Inferior parietal cortex (tissue), 1 donor: ENCODE results near the gene ITPR2.
"Not testable (repeated sequence)": the region's sequence is repeated elsewhere in the genome, so short reads cannot be mapped to it uniquely, and the experiment has no call there.

Source experiments
- DNase-seq: peaks from one replicate; pipeline ENCODE4 v3.0.0-alpha.2; 2016; ENCODE audit errors: extremely low spot score

The ITPR2 gene

DNA sequence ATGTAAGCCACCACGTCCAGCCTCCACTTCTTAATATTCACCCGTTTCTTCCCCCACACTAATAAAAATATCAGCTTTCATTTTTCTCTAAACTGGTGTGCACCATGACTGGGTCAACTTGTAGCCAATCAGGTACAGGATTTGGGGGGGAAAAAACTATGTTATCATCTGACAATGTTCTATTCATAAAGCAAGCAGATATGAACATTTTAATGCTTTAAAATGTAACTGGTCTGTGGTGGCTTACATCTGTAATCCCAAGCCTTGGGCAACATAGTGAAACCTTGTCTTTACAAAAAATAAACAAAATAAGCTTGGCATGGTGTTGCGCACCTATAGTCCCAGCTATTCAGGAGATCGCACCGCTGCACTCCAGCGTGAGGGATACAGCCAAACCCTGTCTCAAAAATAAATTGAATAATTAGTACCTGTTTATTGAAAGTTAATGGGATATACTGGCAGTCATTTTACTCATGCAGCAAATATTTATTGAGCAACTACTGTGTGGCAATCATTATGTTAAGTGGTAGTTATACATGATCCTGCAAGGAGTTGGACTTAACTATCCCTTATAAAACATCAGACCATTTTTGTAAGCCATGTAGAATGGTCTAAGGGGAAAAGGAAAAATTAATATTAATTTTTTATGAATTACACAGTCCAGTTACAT lies 15.3 kb upstream of the ITPR2 start:
- no peak for DNase-seq

DNA sequence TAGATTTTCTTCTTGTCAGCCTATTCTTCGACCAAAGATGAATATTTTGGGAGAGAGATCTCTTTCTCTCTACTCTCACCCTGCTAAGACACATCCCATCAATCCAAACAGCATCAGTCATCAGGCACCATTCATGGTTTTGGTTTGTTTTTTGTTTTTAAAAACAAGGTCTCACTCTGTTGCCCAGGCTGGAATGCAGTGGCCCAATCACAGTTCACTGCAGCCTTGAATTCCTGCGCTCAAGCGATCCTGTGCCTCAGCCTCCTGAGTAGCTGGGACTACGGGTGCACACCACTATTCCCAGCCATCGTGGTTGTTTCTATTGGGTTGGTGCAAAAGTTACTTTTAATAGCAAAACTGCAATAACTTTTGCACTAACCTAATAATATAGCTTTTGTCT lies 14.4 kb upstream of the ITPR2 start:
- no peak for DNase-seq

DNA sequence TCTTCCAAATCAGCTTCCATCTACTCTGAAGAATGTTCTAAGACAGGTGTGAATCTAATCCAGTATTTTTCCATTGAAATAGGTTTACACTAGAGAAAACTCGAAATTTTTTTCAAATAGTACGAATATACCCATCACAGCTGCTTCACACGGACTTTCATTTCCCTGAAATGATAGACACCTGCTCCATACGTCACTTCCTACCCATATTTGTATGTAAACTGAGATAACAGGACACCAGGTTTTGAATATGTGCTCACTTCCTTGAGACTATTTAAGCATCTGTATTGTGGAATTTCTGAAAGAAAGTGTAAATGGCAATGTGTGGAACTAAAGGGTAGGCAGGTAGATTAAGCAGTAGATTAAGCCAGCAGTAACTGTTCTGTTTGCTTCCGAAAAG lies 13.4 kb upstream of the ITPR2 start:
- no peak for DNase-seq

DNA sequence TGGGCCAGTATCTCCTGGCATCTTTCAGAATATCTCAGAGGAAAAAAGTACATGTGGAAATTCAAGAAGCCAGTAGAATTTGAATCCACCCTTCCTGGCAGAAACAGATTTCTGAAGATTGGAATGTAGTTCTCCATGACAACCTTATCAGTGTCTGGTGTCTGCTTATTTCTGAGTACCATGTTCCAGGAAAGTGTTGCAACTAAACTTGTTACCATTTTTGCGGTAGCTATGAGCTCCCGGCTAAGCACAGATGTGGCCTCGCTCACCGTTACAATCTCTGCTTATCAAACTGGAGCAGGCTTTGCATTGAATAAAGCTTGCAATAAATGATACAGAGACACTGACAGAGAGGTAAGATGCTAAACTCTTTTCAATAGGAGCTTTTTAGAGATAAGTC lies 13.0 kb upstream of the ITPR2 start:
- DNase-seq: peak; percentile 40

DNA sequence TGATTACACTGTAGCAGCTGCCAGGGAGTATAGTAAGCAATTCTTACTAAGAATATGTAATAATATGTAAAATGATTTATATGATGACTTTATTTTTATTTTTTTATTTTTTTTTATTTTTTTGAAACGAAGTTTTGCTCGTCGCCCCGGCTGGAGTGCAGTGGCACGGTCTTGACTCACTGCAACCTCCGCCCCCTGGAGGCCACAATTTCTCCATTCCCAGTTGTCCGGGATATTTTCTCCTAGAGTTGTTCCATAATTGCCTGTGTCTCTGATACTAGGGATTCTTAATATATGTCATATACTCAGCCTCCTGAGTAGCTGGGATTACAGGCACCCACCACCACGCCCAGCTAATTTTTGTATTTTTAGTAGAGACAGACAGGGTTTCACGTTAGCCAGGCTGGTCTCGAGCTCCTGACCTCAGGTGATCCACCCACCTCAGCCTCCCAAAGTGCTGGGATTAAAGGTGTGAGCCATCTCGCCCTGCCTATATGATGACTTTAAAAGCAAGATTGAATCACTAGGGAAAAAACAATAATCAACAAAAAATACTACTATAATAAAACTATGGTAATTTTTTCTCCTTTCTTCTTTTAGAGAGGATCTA lies 12.2 kb upstream of the ITPR2 start:
- peak; percentile 33 for DNase-seq

DNA sequence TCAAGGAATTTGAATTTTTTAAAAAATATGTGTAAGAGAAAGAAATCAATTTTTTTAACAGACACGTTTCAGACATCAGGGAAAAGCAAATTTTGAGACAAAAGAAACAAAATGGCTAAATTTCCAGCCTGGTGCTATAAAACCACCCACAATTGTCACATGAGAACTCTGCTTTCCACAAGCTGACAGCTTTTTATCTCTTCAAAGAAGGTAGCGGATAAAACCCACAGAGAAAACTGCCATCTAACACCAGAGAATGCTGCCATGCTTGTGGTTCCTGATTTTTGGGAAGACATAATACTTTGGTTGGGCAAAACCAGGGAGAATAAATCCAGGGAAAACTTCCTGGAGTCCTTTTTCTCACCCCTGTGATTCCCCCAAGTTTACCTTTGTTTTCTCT lies 10.3 kb upstream of the ITPR2 start:
- no peak for DNase-seq

DNA sequence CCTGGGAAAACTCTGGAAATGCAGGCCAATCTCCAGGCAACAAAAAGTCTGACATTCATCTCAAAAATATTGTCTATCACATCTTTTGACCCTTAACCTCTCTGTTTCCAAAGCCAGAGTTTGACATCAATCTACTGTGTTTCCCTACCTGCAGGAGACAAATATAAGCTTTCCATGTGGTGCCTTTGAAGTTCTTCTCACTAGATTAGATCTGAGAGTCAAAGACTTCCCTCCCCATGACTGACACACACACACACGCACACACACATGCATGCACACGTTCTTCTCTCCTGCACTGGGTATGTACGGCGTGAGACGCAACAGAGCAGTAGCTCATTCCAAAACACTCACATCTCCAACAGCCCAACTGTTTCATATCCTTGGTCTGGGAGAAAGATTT lies 8.1 kb upstream of the ITPR2 start:
- DNase-seq: no peak

DNA sequence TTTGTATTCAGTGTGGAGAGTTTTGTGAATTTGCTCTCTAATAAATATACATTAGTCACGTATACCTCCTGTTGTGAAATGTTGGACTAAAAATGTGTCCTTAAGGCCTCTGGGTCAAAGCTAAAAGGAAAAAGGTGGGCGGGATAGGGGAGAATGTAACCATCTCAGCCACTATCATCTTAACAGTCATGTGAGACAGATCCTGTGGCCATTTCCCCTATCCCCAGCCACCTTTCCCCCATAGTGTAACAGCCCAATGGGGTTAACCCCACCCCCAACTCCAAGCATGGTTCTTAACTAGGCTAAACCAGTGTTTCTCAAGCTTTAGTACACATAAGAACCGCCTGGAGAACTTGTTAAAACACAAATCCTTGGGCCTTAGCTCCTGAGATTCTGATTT lies 6.5 kb upstream of the ITPR2 start:
- no peak for DNase-seq

DNA sequence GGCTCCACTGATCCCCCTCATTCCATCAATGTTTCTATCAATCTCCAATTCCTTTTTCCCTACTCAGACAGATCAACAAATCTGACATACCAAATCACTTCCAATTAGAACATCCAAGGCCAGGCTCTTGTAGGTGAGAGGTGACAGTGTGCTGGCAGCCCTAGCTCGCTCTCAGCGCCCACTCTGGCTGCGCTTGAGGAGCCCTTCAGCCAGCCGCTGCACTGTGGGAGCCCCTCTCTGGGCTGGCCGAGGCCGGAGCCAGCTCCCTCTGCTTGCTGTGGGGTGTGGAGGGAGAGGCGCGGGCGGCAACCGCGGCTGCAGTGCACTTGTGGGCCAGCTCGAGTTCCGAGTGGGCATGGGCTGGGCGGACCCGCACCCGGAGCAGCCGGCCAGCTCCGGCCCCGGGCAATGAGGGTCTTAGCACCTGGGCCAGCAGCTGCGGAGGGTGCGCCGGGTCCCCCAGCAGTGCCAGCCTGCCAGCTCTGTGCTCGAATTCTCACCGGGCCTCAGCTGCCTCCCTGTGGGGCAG lies 6.0 kb upstream of the ITPR2 start:
- DNase-seq: no peak

DNA sequence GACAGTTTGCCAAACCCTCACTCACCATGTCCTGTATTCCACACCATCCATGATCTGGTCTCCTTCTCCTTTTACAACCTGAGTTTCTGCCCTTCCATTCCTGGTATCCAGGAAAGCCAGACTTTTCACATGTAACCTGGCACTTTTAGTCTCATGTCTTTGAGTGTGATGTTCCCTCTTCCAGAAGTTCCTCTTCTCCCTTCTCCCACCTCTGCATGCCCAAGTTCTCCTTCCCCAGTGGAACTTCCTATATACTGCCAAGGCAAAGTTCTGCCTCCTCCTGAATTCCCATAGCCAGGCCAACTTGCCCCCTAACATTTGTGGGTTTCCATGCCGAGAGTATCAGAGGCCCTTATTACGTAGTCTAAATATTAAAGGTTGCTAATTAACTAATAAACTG lies 3.2 kb upstream of the ITPR2 start:
- no peak for DNase-seq

DNA sequence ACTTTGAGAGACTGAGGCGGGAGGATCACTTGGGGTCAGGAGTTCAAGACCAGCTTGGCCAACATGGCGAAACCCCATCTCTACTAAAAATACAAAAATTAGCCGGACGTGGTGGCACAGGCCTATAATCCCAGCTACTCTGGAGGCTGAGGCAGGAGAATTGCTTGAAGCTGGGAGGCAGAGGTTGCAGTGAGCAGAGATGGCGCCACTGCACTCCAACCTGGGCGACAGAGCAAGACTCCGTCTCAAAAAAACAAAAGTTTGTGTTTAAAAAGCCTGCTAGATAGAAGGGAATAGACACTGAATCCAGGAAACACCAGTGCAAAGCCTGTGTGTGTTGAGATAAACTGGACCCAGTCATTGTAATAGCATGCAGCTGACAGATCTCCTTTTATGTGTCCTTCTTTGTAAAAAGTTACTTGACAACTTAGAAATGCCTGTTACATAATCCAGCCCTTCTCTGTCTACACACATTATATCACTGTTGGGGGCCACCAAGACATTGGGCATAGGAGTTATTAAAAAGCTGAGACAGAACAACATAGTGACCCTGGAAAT lies 1.6 kb upstream of the ITPR2 start:
- DNase-seq: not testable (repeated sequence)

DNA sequence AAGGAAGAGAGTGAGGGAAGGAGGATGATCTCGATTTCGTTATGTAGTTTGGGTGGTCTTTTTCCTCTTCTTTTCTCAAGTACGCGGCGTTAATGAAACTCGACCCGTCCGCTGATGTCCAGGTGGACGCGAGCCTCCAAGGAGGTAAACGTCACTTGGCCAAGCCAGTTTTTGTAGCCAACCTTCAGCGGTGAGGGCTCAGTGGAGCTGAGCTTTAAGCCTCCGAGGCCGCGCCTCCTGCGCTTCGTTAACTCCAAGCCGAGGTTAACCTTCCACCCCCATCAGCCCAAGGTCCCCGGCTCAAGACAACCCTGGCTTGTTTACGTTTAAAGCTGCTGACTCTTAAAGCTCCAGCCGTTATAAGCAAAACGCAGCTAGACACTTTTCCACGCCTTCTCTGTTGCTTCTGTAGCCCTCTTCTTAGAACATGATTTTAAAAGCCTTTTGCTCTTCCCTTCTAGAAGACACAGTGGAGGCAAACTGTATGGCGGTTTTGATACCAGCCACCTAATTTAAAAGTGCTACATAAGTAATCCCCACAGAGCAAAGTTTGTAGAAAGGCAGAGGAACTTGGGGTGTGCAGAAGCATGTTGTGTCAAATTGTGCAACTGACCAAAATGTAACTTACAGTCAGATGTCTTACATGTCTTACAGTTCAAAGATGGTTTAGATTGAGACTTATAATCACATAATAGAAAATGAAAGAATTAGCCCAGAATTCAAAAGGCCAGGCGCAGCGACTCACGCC lies 923 bp upstream of the ITPR2 start:
- DNase-seq: no peak

DNA sequence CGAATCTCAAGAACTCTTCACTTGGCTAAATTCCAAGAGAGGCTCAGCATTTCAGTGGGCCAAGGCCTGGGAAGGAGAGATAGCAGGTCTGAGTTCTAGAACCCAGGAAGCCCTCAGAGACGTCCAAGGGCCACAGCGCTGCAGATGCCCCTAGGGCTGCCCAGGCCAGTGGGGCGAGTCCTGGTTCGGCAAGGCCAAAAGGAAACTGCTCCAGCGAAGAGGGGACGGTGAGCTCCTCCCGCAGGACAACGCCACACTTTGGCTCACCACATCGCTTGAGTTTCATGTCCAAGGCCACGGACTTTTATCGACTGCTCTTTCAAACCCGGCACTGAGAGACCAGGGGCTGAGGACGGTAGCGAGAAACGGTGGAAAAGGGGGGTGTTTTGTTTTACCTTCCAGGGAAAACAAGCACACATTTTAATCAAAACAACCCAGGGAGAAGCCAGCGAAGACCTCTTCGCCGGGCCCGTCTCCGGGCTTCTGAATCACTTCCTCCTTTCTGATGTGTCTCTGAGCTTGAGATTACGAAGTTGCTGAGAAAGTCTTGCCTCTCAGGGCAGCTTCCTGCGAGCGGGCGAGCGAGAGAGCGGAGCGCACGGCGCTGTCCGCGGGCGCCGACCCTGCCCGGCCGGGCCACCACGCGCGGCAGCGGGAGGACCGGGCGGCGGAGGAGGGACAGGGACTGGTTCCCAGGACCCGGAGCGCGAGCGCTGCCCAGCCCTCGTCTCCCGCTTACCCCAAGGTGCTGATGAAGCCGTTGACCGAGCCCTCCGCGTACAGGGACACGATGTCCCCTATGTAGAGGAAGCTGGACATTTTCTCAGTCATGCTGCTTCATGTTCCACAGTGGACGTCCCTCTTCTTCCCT lies 808 bp downstream of the ITPR2 start:
- no peak for DNase-seq

DNA sequence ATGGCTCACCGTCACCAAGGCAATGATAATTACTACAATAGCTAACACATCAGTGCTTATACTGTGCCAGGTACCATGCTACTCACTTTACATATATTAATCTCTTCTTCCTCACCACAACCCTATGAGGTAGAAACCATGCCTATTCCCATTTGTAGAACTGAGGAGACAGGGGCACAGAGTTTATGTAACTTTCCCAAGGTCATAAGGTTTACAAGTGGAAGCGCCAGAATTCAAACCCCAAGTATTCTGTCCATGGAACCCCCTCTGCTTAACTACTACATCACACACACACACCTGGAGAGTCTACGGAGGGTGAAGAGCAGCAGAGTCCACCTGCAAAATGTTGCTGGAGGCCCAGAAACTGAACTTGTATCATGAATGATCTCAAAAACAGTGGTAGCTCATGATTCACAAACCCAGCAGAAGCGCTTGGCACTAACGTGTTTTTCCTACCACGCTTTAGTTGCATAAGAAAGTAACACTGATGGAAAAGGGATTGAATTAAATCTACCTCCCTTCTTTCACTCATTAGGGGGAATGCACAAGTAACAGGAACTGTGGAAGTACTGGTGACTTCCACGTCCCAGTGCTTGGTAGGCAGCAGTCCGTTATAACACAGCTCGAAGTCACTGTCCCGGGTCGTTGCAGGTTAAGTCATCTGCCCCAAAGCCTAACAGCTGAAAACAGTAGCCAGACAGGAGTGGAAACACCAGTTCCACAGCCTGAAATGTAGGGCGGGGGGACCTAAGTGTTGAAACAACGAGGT lies 2.0 kb downstream of the ITPR2 start:
- no peak for DNase-seq

DNA sequence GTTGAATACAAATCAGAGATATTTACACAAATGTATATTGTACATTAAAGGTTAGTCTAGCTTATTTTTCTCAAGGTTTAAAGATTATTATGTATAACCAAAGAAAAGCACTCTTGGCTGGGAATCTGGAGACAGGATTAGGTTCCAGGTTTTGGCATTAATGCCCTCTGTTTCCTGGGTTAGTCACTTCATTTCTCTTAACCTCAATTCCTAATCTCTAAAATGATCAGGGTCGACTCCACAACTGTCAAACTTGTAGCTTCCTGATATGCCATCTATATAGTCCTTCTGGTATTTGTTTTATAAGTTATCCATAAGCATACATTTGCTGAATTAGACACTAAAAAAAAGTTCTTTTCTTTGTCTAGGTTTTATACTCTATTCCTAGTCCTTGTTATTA lies 2.6 kb downstream of the ITPR2 start:
- no peak for DNase-seq

DNA sequence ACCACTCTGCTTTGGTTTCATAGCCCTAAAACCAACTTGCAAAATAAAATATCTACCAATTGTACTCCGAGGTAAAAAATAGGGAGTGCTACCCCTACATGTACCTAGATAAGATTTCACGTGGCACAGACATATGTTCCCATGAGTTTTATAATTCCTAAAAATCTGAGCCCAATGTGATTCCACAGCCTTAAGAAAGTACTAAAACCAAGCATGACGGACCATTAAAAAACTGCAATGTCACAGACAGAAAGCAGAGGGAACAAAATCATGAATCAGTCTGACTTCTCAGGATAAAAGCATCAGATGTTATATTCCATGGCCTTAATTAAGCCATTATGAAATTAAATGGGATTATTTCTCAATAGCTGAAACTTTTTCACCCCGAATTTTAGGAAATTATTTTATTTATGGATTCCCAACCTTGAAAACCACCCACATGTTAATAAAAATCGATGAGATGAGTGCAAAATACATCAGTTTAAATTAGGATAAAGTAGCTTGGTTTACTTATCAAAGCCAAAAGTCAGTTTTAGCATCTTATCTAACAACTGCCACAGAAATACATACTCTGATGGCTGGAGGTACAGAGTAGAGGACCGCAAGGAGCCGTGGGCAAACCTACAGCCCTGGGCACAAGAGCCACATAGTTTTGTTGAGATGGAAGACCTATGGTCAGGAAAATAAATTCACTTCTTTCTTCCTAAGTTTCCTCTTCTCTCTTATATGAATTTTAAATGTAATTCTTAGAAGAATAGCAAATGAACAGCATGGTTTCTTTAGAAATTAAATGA lies 4.5 kb downstream of the ITPR2 start:
- no peak for DNase-seq

DNA sequence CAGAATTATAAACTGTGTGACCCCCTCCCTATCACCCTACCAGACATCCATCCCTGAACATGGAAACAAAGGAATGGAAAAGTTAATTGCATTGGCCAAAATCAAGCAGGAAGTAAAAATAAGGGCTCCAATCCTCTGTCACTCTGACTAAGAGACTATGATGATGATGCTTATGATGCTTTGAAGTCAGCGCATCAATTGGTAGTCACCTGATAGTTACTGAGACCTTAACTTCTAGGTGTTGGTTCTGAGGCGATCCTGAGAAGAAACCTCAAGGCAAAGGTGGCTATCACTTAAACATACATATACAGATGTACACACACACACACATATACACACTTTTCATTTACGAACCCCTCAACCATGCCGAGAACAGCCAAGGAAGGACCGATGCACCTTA lies 6.6 kb downstream of the ITPR2 start:
- DNase-seq: no peak

DNA sequence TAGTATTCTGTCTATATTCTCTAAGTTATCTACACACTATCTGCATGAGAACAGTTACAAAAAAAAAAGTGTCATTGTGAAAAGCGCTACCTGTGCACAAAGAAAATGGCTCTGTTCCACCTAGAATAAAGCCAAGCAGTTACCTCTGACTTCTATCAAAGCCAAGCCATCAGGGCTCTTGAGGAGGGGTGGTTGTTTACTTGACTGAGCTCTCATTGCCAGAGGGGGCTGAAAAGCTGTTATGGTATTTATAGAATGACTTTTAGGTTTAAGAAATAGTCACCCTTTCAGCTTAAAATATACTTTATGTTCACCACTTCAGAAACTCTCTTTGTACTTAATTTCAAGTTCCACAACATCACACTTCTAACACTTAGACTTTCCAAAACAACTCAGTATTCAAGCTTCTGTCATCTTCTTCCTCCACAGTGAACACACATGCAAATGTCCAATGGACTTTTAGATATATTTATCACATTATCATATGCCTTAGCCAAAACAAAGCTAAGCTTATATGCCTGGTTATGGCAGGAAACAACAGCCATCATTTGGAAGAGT lies 7.5 kb downstream of the ITPR2 start:
- DNase-seq: no peak

DNA sequence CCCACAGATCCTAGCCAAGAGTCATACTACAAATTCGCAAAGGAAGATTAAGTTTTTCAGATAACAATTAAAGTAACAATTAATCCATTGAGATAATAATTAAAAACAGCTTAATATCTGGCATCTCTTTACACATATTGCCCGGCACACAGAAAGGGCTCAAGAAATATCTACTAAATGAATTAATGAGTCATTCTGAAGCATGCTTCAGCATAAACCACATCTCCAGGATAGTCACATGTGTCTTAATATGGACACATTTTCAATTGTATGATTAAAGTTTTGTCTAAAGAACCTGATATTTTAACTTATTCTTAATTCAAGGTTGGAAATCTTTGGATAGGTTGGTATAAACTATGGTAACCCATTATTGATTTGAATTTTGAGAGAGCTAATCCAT lies 9.6 kb downstream of the ITPR2 start:
- DNase-seq: no peak

DNA sequence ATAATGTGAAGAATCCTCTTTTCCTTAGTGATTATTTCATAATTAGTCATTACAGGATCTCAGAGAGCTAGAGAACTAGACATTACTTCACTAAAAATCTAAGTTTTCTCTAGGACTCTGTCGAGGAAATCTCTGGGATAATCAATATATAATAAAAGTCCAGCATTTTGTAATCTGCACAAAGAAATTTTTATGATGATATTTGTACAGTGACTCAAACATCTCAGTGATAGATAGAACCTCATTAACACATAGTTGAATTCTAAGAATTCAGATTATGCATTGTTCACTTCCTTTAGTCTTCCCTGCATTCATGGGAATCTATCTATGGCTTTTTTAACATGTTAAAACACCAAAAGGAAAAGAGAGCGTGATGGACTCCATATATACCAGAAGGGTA lies 11.0 kb downstream of the ITPR2 start:
- no peak for DNase-seq
